Activated CD4-positive, alpha-beta memory T cell treated with anti-CD3 and anti-CD28 coated beads, Interleukin-2, amount 10 ng/mL, durations not matched to agents 7 days and 5 days (primary cell): ENCODE measurements around the gene UBE2Z. TPM values are rescaled to one million over a fixed set of nuclear protein-coding genes. Genes with fewer than 3 reads are reported as not detected.

Experiments used
- CTCF ChIA-PET: fragments of 350-600 bp; sonication (Branson Sonifier 250); formaldehyde crosslinking; loops from one replicate; lab custom pipeline; 2021; ENCODE audit warnings: antibody characterized with exemption, inconsistent platforms; lab: Charles Lee
- POLR2A ChIA-PET: fragments of 350-600 bp; sonication (Branson Sonifier 250); formaldehyde crosslinking; loops from one replicate; lab custom pipeline; 2021; ENCODE audit warnings: antibody characterized with exemption; lab: Charles Lee
- DNase-seq: peaks from one replicate; pipeline ENCODE4 v3.0.0-alpha.2; 2020
- H3K27ac Mint-ChIP-seq: one replicate; pipeline ENCODE4 v1.8.0; 2021; ENCODE audit warnings: mild to moderate bottlenecking, mixed read lengths
- H3K27me3 Mint-ChIP-seq: one replicate; pipeline ENCODE4 v1.8.0; 2021; ENCODE audit warnings: mixed read lengths
- H3K36me3 Mint-ChIP-seq: one replicate; pipeline ENCODE4 v1.8.0; 2021; ENCODE audit warnings: low read depth, mixed read lengths
- H3K4me1 Mint-ChIP-seq: one replicate; pipeline ENCODE4 v1.8.0; 2021; ENCODE audit warnings: mixed read lengths
- H3K4me3 Mint-ChIP-seq: one replicate; pipeline ENCODE4 v1.8.0; 2021; ENCODE audit warnings: mild to moderate bottlenecking, mixed read lengths
- H3K9me3 Mint-ChIP-seq: one replicate; pipeline ENCODE4 v1.8.0; 2021; ENCODE audit warnings: mixed read lengths
- total RNA-seq, 2 experiments: library from RNA; stranded (reverse); gene quantifications; one replicate each; pipeline ENCODE4 v1.2.3, GENCODE V29; 2021

UBE2Z gene
- total RNA-seq, 2 experiments from 2014 or later, result 83.3 to 85.1 TPM

- no peak for DNase-seq
- H3K4me3 Mint-ChIP-seq, result no peak overlapping the region
- no peaks in the 10 kb centered on the region for H3K9me3 Mint-ChIP-seq
- H3K27ac Mint-ChIP-seq, result no peak overlapping the region
- H3K4me1 Mint-ChIP-seq, result peaks cover 28% of the 10 kb centered on the region
- H3K27me3 Mint-ChIP-seq, result no peaks in the 10 kb centered on the region
- peaks cover 19% of the 10 kb centered on the region for H3K36me3 Mint-ChIP-seq
- ChIA-PET POLR2A (interaction anchor here (9.2 kb wide), 1 partner anchor 13 kb away, joined by 128 read pairs; the partner anchor contains the start of gene ATP5MC1), CTCF (interaction anchor here (1.3 kb wide), 1 partner anchor 127 kb away, joined by 3 read pairs; no protein-coding TSS in a partner anchor)
Observed at GRCh38 chr17:48905987-48906515, 2.2 kb upstream of the UBE2Z start.

GRCh38 chr17:48907713-48908046, 527 bp upstream of the UBE2Z start:
- peaks cover 45% of the 10 kb centered on the region for H3K4me1 Mint-ChIP-seq
- no peaks in the 10 kb centered on the region for H3K27me3 Mint-ChIP-seq
- ChIA-PET POLR2A (interaction anchor here (0.6 to 9.2 kb wide), 11 partner anchors 8 to 320 kb away, joined by 3 to 128 read pairs (median 4); partner anchors contain the start of genes ATP5MC1 and SNF8), CTCF (interaction anchor here (1.6 to 2.8 kb wide), 2 partner anchors 15 to 23 kb away, joined by 5 to 24 read pairs; partner anchors contain the start of gene ATP5MC1)
- H3K4me3 Mint-ChIP-seq, result peak overlapping the region; percentile 85
- peaks cover 34% of the 10 kb centered on the region for H3K36me3 Mint-ChIP-seq
- no peaks in the 10 kb centered on the region for H3K9me3 Mint-ChIP-seq
- DNase-seq, result no peak
- peak overlapping the region; percentile 89 for H3K27ac Mint-ChIP-seq

GRCh38 chr17:48908853-48909394, 717 bp downstream of the UBE2Z start:
- Mint-ChIP-seq H3K4me1 (peaks cover 57% of the 10 kb centered on the region), H3K27me3 (no peaks in the 10 kb centered on the region), H3K4me3 (peak overlapping the region; percentile 85), H3K9me3 (no peaks in the 10 kb centered on the region), H3K27ac (peak overlapping the region; percentile 84), H3K36me3 (peaks cover 45% of the 10 kb centered on the region)
- ChIA-PET CTCF (interaction anchor here (1.3 to 2.8 kb wide), 2 partner anchors 16 to 24 kb away, joined by 4 to 24 read pairs; partner anchors contain the start of gene ATP5MC1), POLR2A (interaction anchor here (0.5 to 9.2 kb wide), 11 partner anchors 10 to 285 kb away, joined by 3 to 128 read pairs (median 4); partner anchors contain the start of genes ATP5MC1 and SNF8)
- DNase-seq, result peak; percentile 91

GRCh38 chr17:48909783-48910182, 1.6 kb downstream of the UBE2Z start:
- Mint-ChIP-seq H3K27me3 (no peaks in the 10 kb centered on the region), H3K4me1 (peaks cover 66% of the 10 kb centered on the region), H3K36me3 (peaks cover 52% of the 10 kb centered on the region), H3K27ac (peak overlapping the region; percentile 84), H3K4me3 (peak overlapping the region; percentile 85), H3K9me3 (no peaks in the 10 kb centered on the region)
- DNase-seq, result no peak
- POLR2A ChIA-PET, result interaction anchor here (0.7 to 9.2 kb wide), 5 partner anchors 17 to 282 kb away, joined by 3 to 128 read pairs (median 4); partner anchors contain the start of genes ATP5MC1 and SNF8
- CTCF ChIA-PET, result interaction anchor here (1.3 to 2.8 kb wide), 2 partner anchors 17 to 25 kb away, joined by 4 to 24 read pairs; partner anchors contain the start of gene ATP5MC1

GRCh38 chr17:48910370-48910769, 2.2 kb downstream of the UBE2Z start:
- CTCF ChIA-PET, result interaction anchor here (0.6 kb wide), 1 partner anchor 437 kb away, joined by 3 read pairs; no protein-coding TSS in a partner anchor
- Mint-ChIP-seq H3K9me3 (no peaks in the 10 kb centered on the region), H3K4me1 (peaks cover 72% of the 10 kb centered on the region), H3K27ac (peak overlapping the region; percentile 84), H3K36me3 (peaks cover 53% of the 10 kb centered on the region), H3K4me3 (peak overlapping the region; percentile 85), H3K27me3 (no peaks in the 10 kb centered on the region)
- POLR2A ChIA-PET, result interaction anchor here (1.0 to 9.2 kb wide), 3 partner anchors 17 to 34 kb away, joined by 3 to 128 read pairs (median 57); partner anchors contain the start of genes ATP5MC1 and SNF8
- DNase-seq, result no peak

- Mint-ChIP-seq H3K27me3 (no peaks in the 10 kb centered on the region), H3K27ac (no peak overlapping the region), H3K36me3 (peaks cover 65% of the 10 kb centered on the region), H3K4me1 (peaks cover 76% of the 10 kb centered on the region), H3K9me3 (no peaks in the 10 kb centered on the region), H3K4me3 (no peak overlapping the region)
- ChIA-PET POLR2A (no interaction called here), CTCF (no interaction called here)
- DNase-seq, result no peak
Observed at GRCh38 chr17:48912476-48912875, 4.3 kb downstream of the UBE2Z start.

- Mint-ChIP-seq H3K9me3 (no peaks in the 10 kb centered on the region), H3K4me1 (peaks cover 58% of the 10 kb centered on the region), H3K27me3 (no peaks in the 10 kb centered on the region), H3K36me3 (peaks cover 68% of the 10 kb centered on the region), H3K4me3 (peak overlapping the region; percentile 72), H3K27ac (peak overlapping the region; percentile 94)
- DNase-seq, result peak; percentile 54
- ChIA-PET POLR2A (interaction anchor here (0.9 to 1.8 kb wide), 6 partner anchors 8 to 29 kb away, joined by 3 to 11 read pairs (median 4); partner anchors contain the start of genes ATP5MC1 and SNF8), CTCF (interaction anchor here (1.0 to 1.4 kb wide), 2 partner anchors 31 to 37 kb away, joined by 4 read pairs; no protein-coding TSS in a partner anchor)
Observed at GRCh38 chr17:48915459-48916282, 7.5 kb downstream of the UBE2Z start.

GRCh38 chr17:48925251-48925990, 17.2 kb downstream of the UBE2Z start:
- Mint-ChIP-seq H3K4me3 (no peak overlapping the region), H3K4me1 (no peaks in the 10 kb centered on the region), H3K27me3 (no peaks in the 10 kb centered on the region), H3K36me3 (peaks cover 71% of the 10 kb centered on the region), H3K9me3 (no peaks in the 10 kb centered on the region), H3K27ac (no peak overlapping the region)
- CTCF ChIA-PET, result interaction anchor here (1.5 kb wide), 1 partner anchor 46 kb away, joined by 3 read pairs; no protein-coding TSS in a partner anchor
- no peak for DNase-seq
- POLR2A ChIA-PET, result interaction anchor here (0.9 kb wide), 1 partner anchor 9 kb away, joined by 3 read pairs; no protein-coding TSS in a partner anchor

GRCh38 chr17:48925991-48926342, 17.8 kb downstream of the UBE2Z start:
- no peak for DNase-seq
- Mint-ChIP-seq H3K9me3 (no peaks in the 10 kb centered on the region), H3K27me3 (no peaks in the 10 kb centered on the region), H3K36me3 (peaks cover 68% of the 10 kb centered on the region), H3K27ac (no peak overlapping the region), H3K4me3 (no peak overlapping the region), H3K4me1 (no peaks in the 10 kb centered on the region)
- POLR2A ChIA-PET, result interaction anchor here (0.9 kb wide), 1 partner anchor 9 kb away, joined by 3 read pairs; no protein-coding TSS in a partner anchor
- CTCF ChIA-PET, result no interaction called here

GRCh38 chr17:48927978-48928745, 20.0 kb downstream of the UBE2Z start:
- Mint-ChIP-seq H3K27ac (peak overlapping the region; percentile 45), H3K36me3 (peaks cover 76% of the 10 kb centered on the region), H3K4me3 (no peak overlapping the region), H3K27me3 (no peaks in the 10 kb centered on the region), H3K9me3 (no peaks in the 10 kb centered on the region), H3K4me1 (peaks cover 5% of the 10 kb centered on the region)
- POLR2A ChIA-PET, result interaction anchor here (1.0 to 1.3 kb wide), 3 partner anchors 15 to 35 kb away, joined by 3 read pairs; partner anchors contain the start of gene ATP5MC1
- DNase-seq, result no peak
- CTCF ChIA-PET, result no interaction called here
